ENCODE results near the gene PFN4.

GRCh38 chr2:24162494-24162893 lies 39.4 kb upstream of the PFN4 start:
- TF ChIP-seq CTCF (IDR thresholded peaks at IDR 0.05) (no peak), POLR2A (IDR thresholded peaks at IDR 0.05) (no peak)
